Measurements from ENCODE around the gene HEATR5A. TPM values are rescaled to one million over a fixed set of nuclear protein-coding genes. Genes with fewer than 3 reads are reported as not detected.
A peak's percentile ranks its signal among the peaks of the same experiment; 100 is the strongest.

The HEATR5A gene
- total and polyA plus RNA-seq, 2 of the 13 experiments (the other 11 are each of a cell fraction or from before 2014, with no cell fraction given), result 36.4 to 105 TPM

GRCh38 chr14:31251028-31251958 is 169.1 kb downstream of the HEATR5A start (continued):
- TF ChIP-seq KIAA2018 (CRISPR knock-in tag; IDR thresholded peaks at IDR 0.05; ENCODE audit: borderline replicate concordance), result no peak
- TF ChIP-seq ZNF446 (CRISPR knock-in tag; IDR thresholded peaks at IDR 0.05), result no peak
- TF ChIP-seq ZNF761 (CRISPR knock-in tag; conservative IDR thresholded peaks at IDR 0.05), result no peak
- peak; percentile 71 for TF ChIP-seq BRD4 (CRISPR knock-in tag; IDR thresholded peaks at IDR 0.05)
- TF ChIP-seq JUNB (CRISPR knock-in tag; IDR thresholded peaks at IDR 0.05; ENCODE audit: borderline replicate concordance), result 0 out of 2 replicates have a peak, but pooled peaks have one; percentile 42
- TF ChIP-seq SALL1 (CRISPR knock-in tag; IDR thresholded peaks at IDR 0.05), result peak; percentile 71; the same call in 1 of the 2 replicates
- TF ChIP-seq POGK (CRISPR knock-in tag; conservative IDR thresholded peaks at IDR 0.05), result 0 out of 2 replicates have a peak, but pooled peaks have one; percentile 39
- TF ChIP-seq CBX5 (CRISPR knock-in tag; IDR thresholded peaks at IDR 0.05; ENCODE audit: borderline replicate concordance), result no peak
- TF ChIP-seq ZBTB2 (CRISPR knock-in tag; IDR thresholded peaks at IDR 0.05; ENCODE audit: low read depth), result peak; percentile 42; the same call in 1 of the 2 replicates
- no peak for TF ChIP-seq ZEB1 (IDR thresholded peaks at IDR 0.05; ENCODE audit: insufficient replicate concordance, low read depth)
- TF ChIP-seq TBP (CRISPR knock-in tag; IDR thresholded peaks at IDR 0.05), result no peak
- peak; percentile 43; the same call in 1 of the 2 replicates for TF ChIP-seq WIZ (CRISPR knock-in tag; IDR thresholded peaks at IDR 0.05)
- no peak; the same call in 1 of the 2 replicates for TF ChIP-seq TOPORS (CRISPR knock-in tag; IDR thresholded peaks at IDR 0.05)
- TF ChIP-seq ZNF879 (CRISPR knock-in tag; IDR thresholded peaks at IDR 0.05), result no peak
- 0 out of 2 replicates have a peak, but pooled peaks have one; percentile 72 for TF ChIP-seq ZBTB20 (CRISPR knock-in tag; IDR thresholded peaks at IDR 0.05; ENCODE audit: borderline replicate concordance, low read depth)
